H9 (cell line): ENCODE data around the gene DPCD. TPM values are rescaled to one million over a fixed set of nuclear protein-coding genes. Genes with fewer than 3 reads are reported as not detected.

ENCODE experiments used
- DNase-seq: peaks from one replicate; pipeline ENCODE4 v3.0.0-alpha.2; 2017
- H2AFZ ChIP-seq: one replicate; pipeline ENCODE4 v1.6.1; 2013; ENCODE audit warnings: mild to moderate bottlenecking, low read length, control low read depth, moderate library complexity
- H2AK5ac ChIP-seq: 2 replicates; pipeline ENCODE4 v1.6.1; 2013; ENCODE audit warnings: low read length, control low read depth, mixed read lengths; ENCODE audit not compliant: insufficient read length
- H2BK120ac ChIP-seq: one replicate; pipeline ENCODE4 v1.6.1; 2013; ENCODE audit warnings: low read depth, mild to moderate bottlenecking, low read length, control low read depth, inconsistent platforms; ENCODE audit not compliant: poor library complexity, severe bottlenecking
- H2BK12ac ChIP-seq: 2 replicates; pipeline ENCODE4 v1.6.1; 2013; ENCODE audit warnings: low read length, control low read depth, mixed read lengths, low read depth; ENCODE audit not compliant: insufficient read length
- H2BK15ac ChIP-seq: 2 replicates; pipeline ENCODE4 v1.6.1; 2013; ENCODE audit warnings: low read depth, low read length, control low read depth
- H2BK20ac ChIP-seq: one replicate; pipeline ENCODE4 v1.6.1; 2013; ENCODE audit warnings: low read depth, mild to moderate bottlenecking, low read length, control low read depth, inconsistent platforms; ENCODE audit not compliant: poor library complexity, severe bottlenecking
- H2BK5ac ChIP-seq: 2 replicates; pipeline ENCODE4 v1.6.1; 2013; ENCODE audit warnings: low read length, control low read depth, mixed read lengths; ENCODE audit not compliant: insufficient read length
- H3K14ac ChIP-seq: 2 replicates; pipeline ENCODE4 v1.6.1; 2013; ENCODE audit warnings: low read length, control low read depth; ENCODE audit not compliant: insufficient read depth
- H3K18ac ChIP-seq: 2 replicates; pipeline ENCODE4 v1.6.1; 2013; ENCODE audit warnings: low read depth, mild to moderate bottlenecking, mixed read lengths, low read length, control low read depth; ENCODE audit not compliant: insufficient read length
- H3K23ac ChIP-seq: 2 replicates; pipeline ENCODE4 v1.6.1; 2013; ENCODE audit warnings: low read length, control low read depth, mixed read lengths, low read depth; ENCODE audit not compliant: insufficient read length
- H3K23me2 ChIP-seq: 2 replicates; pipeline ENCODE4 v1.6.1; 2013; ENCODE audit warnings: low read depth, mild to moderate bottlenecking, mixed read lengths, low read length, control low read depth; ENCODE audit not compliant: insufficient read length, poor library complexity, severe bottlenecking
- H3K27ac ChIP-seq: 2 replicates; pipeline ENCODE4 v1.5.1; 2013; ENCODE audit warnings: low read length, control low read depth, mixed read lengths, low read depth; ENCODE audit not compliant: insufficient read length
- H3K27me3 ChIP-seq: 2 replicates; pipeline ENCODE4 v1.6.1; 2013; ENCODE audit warnings: low read length, control low read depth, inconsistent platforms; ENCODE audit not compliant: insufficient read depth
- H3K4ac ChIP-seq: 2 replicates; pipeline ENCODE4 v1.6.1; 2013; ENCODE audit warnings: low read depth, mild to moderate bottlenecking, control low read depth, inconsistent platforms, low read length, moderate library complexity
- H3K4me1 ChIP-seq: 2 replicates; pipeline ENCODE4 v1.6.1; 2013; ENCODE audit warnings: low read length, control low read depth, inconsistent platforms; ENCODE audit not compliant: insufficient read depth
- H3K4me2 ChIP-seq: 2 replicates; pipeline ENCODE4 v1.6.1; 2013; ENCODE audit warnings: low read length, control low read depth, mixed read lengths; ENCODE audit not compliant: insufficient read length, insufficient read depth
- H3K56ac ChIP-seq: 2 replicates; pipeline ENCODE4 v1.6.1; 2013; ENCODE audit warnings: low read depth, mild to moderate bottlenecking, mixed read lengths, low read length, control low read depth; ENCODE audit not compliant: insufficient read length
- H3K79me1 ChIP-seq: 2 replicates; pipeline ENCODE4 v1.6.1; 2013; ENCODE audit warnings: low read depth, mild to moderate bottlenecking, moderate library complexity, low read length, control low read depth, inconsistent platforms; ENCODE audit not compliant: insufficient read depth, poor library complexity, severe bottlenecking
- H3K79me2 ChIP-seq: 2 replicates; pipeline ENCODE4 v1.6.1; 2013; ENCODE audit warnings: low read length, control low read depth, inconsistent platforms; ENCODE audit not compliant: insufficient read depth
- H3K9ac ChIP-seq: 2 replicates; pipeline ENCODE4 v1.6.1; 2013; ENCODE audit warnings: low read length, control low read depth, mixed read lengths; ENCODE audit not compliant: insufficient read length; ENCODE audit errors: extremely low read depth
- H3K9me3 ChIP-seq: one replicate; pipeline ENCODE4 v1.6.1; 2013; ENCODE audit warnings: low read depth, low read length, inconsistent platforms; ENCODE audit not compliant: control insufficient read depth
- H3T11ph ChIP-seq: one replicate; pipeline ENCODE4 v1.6.1; 2013; ENCODE audit warnings: mild to moderate bottlenecking, low read length, control low read depth, inconsistent platforms
- H4K20me1 ChIP-seq: one replicate; pipeline ENCODE4 v1.6.1; 2013; ENCODE audit not compliant: control insufficient read depth, insufficient read length, insufficient read depth
- H4K5ac ChIP-seq: 2 replicates; pipeline ENCODE4 v1.6.1; 2013; ENCODE audit warnings: low read depth, mild to moderate bottlenecking, mixed read lengths, low read length, control low read depth; ENCODE audit not compliant: insufficient read length
- H4K8ac ChIP-seq: replicated peaks from 2 replicates; pipeline ENCODE4 v1.6.1; 2013; ENCODE audit warnings: low read length, control low read depth, mixed read lengths, low read depth; ENCODE audit not compliant: insufficient read length
- H4K91ac ChIP-seq: 2 replicates; pipeline ENCODE4 v1.6.1; 2013; ENCODE audit warnings: low read depth, mild to moderate bottlenecking, moderate library complexity, mixed read lengths, low read length, control low read depth; ENCODE audit not compliant: insufficient read length
- H3K27ac Mint-ChIP-seq, 3 experiments: 2 replicates in 2 of 3; 3 replicates in 1 of 3; pipeline ENCODE4 v1.8.0; 2020 to 2021; ENCODE audit warnings: mixed read lengths in 3 of 3, mild to moderate bottlenecking in 1 of 3, moderate library complexity in 1 of 3
- H3K27me3 Mint-ChIP-seq: 2 replicates; pipeline ENCODE4 v1.8.0; 2021; ENCODE audit warnings: low read depth, mild to moderate bottlenecking, moderate library complexity, mixed read lengths
- H3K36me3 Mint-ChIP-seq, 3 experiments: 2 replicates in 2 of 3; 3 replicates in 1 of 3; pipeline ENCODE4 v1.8.0; 2020 to 2021; ENCODE audit warnings: low read depth in 3 of 3, mixed read lengths in 3 of 3; ENCODE audit not compliant: insufficient read depth in 1 of 3
- H3K4me1 Mint-ChIP-seq, 2 experiments: 2 replicates each; pipeline ENCODE4 v1.8.0; 2020; ENCODE audit warnings: mixed read lengths in 2 of 2
- H3K4me3 Mint-ChIP-seq, 2 experiments: 2 replicates in 1 of 2; 3 replicates in 1 of 2; pipeline ENCODE4 v1.8.0; 2020 to 2021; ENCODE audit warnings: mild to moderate bottlenecking in 2 of 2, mixed read lengths in 2 of 2, moderate library complexity in 1 of 2
- H3K9me3 Mint-ChIP-seq, 2 experiments: 2 replicates in 1 of 2; 3 replicates in 1 of 2; pipeline ENCODE4 v1.8.0; 2020; ENCODE audit warnings: mild to moderate bottlenecking in 2 of 2, mixed read lengths in 2 of 2, moderate library complexity in 1 of 2
- CTCF ChIP-seq: fragments of 200-600 bp; sonication (generic); conservative IDR thresholded peaks from 3 replicates; pipeline ENCODE4 v1.8.0; 2021; ENCODE audit warnings: antibody characterized with exemption, mild to moderate bottlenecking
- WGBS: extraction: QIAGEN DNeasy Blood & Tissue Kit; methylation state at CpG from one replicate; pipeline ENCODE4 v1.1.7; 2013; ENCODE audit warnings: missing lambda C conversion rate, low lambda C conversion rate, mixed read lengths; ENCODE audit not compliant: insufficient read length; ENCODE audit errors: extremely low coverage; 5-methylcytosine and 5-hydroxymethylcytosine counted together
- total RNA-seq: library from RNA; stranded (reverse); gene quantifications from 2 replicates; pipeline ENCODE4 v1.2.1, GENCODE V29; 2021

DPCD gene
- total RNA-seq, 1 experiment from 2014 or later: 21.8 TPM

GRCh38 chr10:101611096-101611905, 23.2 kb downstream of the DPCD start:
- H3K23me2 ChIP-seq: no peaks in the 10 kb centered on the region
- no peaks in the 10 kb centered on the region for H3K27me3 ChIP-seq
- no peak overlapping the region for H3K18ac ChIP-seq
- no peak overlapping the region for H3T11ph ChIP-seq
- H3K4me1 ChIP-seq: no peaks in the 10 kb centered on the region; the same call in 1 of the 2 replicates
- no peak overlapping the region for H4K91ac ChIP-seq
- H4K8ac ChIP-seq: no peak overlapping the region
- H3K4ac ChIP-seq: no peak overlapping the region
- peaks cover 14 to 33% (median 31%) of the 10 kb centered on the region in 3 experiments for H3K36me3 Mint-ChIP-seq
- no peak for TF ChIP-seq CTCF
- H3K9me3 Mint-ChIP-seq: no peaks in the 10 kb centered on the region; a peak in 1 of 5 replicates
- H3K79me1 ChIP-seq: no peaks in the 10 kb centered on the region
- no peak overlapping the region for H3K27ac ChIP-seq
- H3K56ac ChIP-seq: no peak overlapping the region
- no CpG with 5 or more reads among the region's 16 CpGs for WGBS
- no peak overlapping the region for H2BK20ac ChIP-seq
- no peak overlapping the region for H2AK5ac ChIP-seq
- no peak overlapping the region for H2BK120ac ChIP-seq
- H4K20me1 ChIP-seq: no peaks in the 10 kb centered on the region
- H3K4me3 Mint-ChIP-seq: no peak overlapping the region
- H3K14ac ChIP-seq: no peak overlapping the region
- H2BK15ac ChIP-seq: no peak overlapping the region
- no peak overlapping the region for H3K23ac ChIP-seq
- no peaks in the 10 kb centered on the region for H3K9me3 ChIP-seq
- no peak overlapping the region for H2AFZ ChIP-seq
- H3K27ac Mint-ChIP-seq: peak overlapping the region in 2 of 3 experiments; percentile 36 to 67; a peak in 4 of 7 replicates
- no peak overlapping the region for H2BK5ac ChIP-seq
- H3K4me2 ChIP-seq: no peak overlapping the region
- H2BK12ac ChIP-seq: no peak overlapping the region
- DNase-seq: no peak
- H3K9ac ChIP-seq: no peak overlapping the region
- no peaks in the 10 kb centered on the region; the same call in 1 of the 2 replicates for H3K27me3 Mint-ChIP-seq
- no peaks in the 10 kb centered on the region for H3K79me2 ChIP-seq
- H3K4me1 Mint-ChIP-seq: peaks cover 34 to 54% of the 10 kb centered on the region in 2 experiments
- no peak overlapping the region for H4K5ac ChIP-seq
